ENCODE results near the gene COX4I1.

The COX4I1 gene

GRCh38 chr16:85849388-85849787 lies 49.9 kb downstream of the COX4I1 start:
- H3K4me3 ChIP-seq (replicated peaks in 1 of 2; ENCODE audit: low read depth in 2 of 2, low read length in 2 of 2): no peak overlapping the region
- TF ChIP-seq CTCF (IDR thresholded peaks at IDR 0.05; ENCODE audit: low read depth, low read length): no peak
- no peak for DNase-seq (ENCODE audit: low read depth in 2 of 2)

GRCh38 chr16:85850344-85850880 lies 50.9 kb downstream of the COX4I1 start:
- no peak for TF ChIP-seq CTCF (IDR thresholded peaks at IDR 0.05; ENCODE audit: low read depth, low read length)
- no peak for DNase-seq (ENCODE audit: low read depth in 2 of 2)
- no peak overlapping the region for H3K4me3 ChIP-seq (replicated peaks in 1 of 2; ENCODE audit: low read depth in 2 of 2, low read length in 2 of 2)

GRCh38 chr16:85851034-85851785 lies 51.7 kb downstream of the COX4I1 start:
- H3K4me3 ChIP-seq (replicated peaks in 1 of 2; ENCODE audit: low read depth in 2 of 2, low read length in 2 of 2): no peak overlapping the region
- DNase-seq (ENCODE audit: low read depth in 2 of 2): no peak
- TF ChIP-seq CTCF (IDR thresholded peaks at IDR 0.05; ENCODE audit: low read depth, low read length): no peak

GRCh38 chr16:85853547-85854545 lies 54.4 kb downstream of the COX4I1 start:
- TF ChIP-seq CTCF (IDR thresholded peaks at IDR 0.05; ENCODE audit: low read depth, low read length): no peak
- no peak overlapping the region for H3K4me3 ChIP-seq (replicated peaks in 1 of 2; ENCODE audit: low read depth in 2 of 2, low read length in 2 of 2)
- no peak for DNase-seq (ENCODE audit: low read depth in 2 of 2)

- no peak for DNase-seq (ENCODE audit: low read depth in 2 of 2)
- TF ChIP-seq CTCF (IDR thresholded peaks at IDR 0.05; ENCODE audit: low read depth, low read length): no peak
- no peak overlapping the region for H3K4me3 ChIP-seq (replicated peaks in 1 of 2; ENCODE audit: low read depth in 2 of 2, low read length in 2 of 2)
Observed at GRCh38 chr16:85854935-85855334, 55.4 kb downstream of the COX4I1 start.

GRCh38 chr16:85856079-85856478 lies 56.6 kb downstream of the COX4I1 start:
- no peak overlapping the region for H3K4me3 ChIP-seq (replicated peaks in 1 of 2; ENCODE audit: low read depth in 2 of 2, low read length in 2 of 2)
- no peak for TF ChIP-seq CTCF (IDR thresholded peaks at IDR 0.05; ENCODE audit: low read depth, low read length)
- DNase-seq (ENCODE audit: low read depth in 2 of 2): no peak

Data from cardiac fibroblast (primary cell).